Right atrium auricular region (tissue), 2 donors: ENCODE measurements around the gene NFE2L3. TPM values are rescaled to one million over a fixed set of nuclear protein-coding genes. Genes with fewer than 3 reads are reported as not detected.
A peak's percentile ranks its signal among the peaks of the same experiment; 100 is the strongest.

ENCODE experiments used
- DNase-seq: peaks from one replicate; pipeline ENCODE4 v3.0.0-alpha.2; 2019; ENCODE audit warnings: low spot score
- H3K27ac ChIP-seq, 2 donors: fragments of 200-600 bp; sonication (generic); 1 replicate in 1 of 2; 2 replicates in 1 of 2; pipeline ENCODE4 v1.5.1; 2016 to 2019
- H3K27me3 ChIP-seq, 2 donors: fragments of 200-600 bp; sonication (generic); one replicate each; pipeline versions ENCODE4 v1.5.1 to v1.6.0; 2017 to 2019
- H3K36me3 ChIP-seq: fragments of 200-600 bp; sonication (generic); one replicate; pipeline ENCODE4 v1.5.1; 2016
- H3K4me1 ChIP-seq, 2 donors: fragments of 200-600 bp; sonication (generic); one replicate each; pipeline versions ENCODE4 v1.5.1 to v1.6.0; 2017 to 2019
- H3K4me3 ChIP-seq, 2 donors: fragments of 200-600 bp; sonication (generic); 1 replicate in 1 of 2; 2 replicates in 1 of 2; pipeline ENCODE4 v1.5.1; 2017 to 2019; ENCODE audit warnings: mild to moderate bottlenecking in 1 of 2, moderate library complexity in 1 of 2
- H3K9me3 ChIP-seq, 2 donors: fragments of 200-600 bp; sonication (generic); one replicate each; pipeline ENCODE4 v1.5.1; 2019
- CTCF ChIP-seq, 2 donors: fragments of 200-600 bp; sonication (generic); IDR thresholded peaks; one replicate each; pipeline ENCODE4 v1.5.1; 2019; ENCODE audit warnings: antibody characterized with exemption in 2 of 2
- total RNA-seq, 2 donors: library from RNA; depleted of rRNA; stranded (reverse); fragments of >200 nt; gene quantifications; one replicate each; pipeline ENCODE4 v1.1.0, GENCODE V29; 2016

NFE2L3 gene
- total RNA-seq, 2 donors from 2014 or later = 0.63 to 1.8 TPM

DNA sequence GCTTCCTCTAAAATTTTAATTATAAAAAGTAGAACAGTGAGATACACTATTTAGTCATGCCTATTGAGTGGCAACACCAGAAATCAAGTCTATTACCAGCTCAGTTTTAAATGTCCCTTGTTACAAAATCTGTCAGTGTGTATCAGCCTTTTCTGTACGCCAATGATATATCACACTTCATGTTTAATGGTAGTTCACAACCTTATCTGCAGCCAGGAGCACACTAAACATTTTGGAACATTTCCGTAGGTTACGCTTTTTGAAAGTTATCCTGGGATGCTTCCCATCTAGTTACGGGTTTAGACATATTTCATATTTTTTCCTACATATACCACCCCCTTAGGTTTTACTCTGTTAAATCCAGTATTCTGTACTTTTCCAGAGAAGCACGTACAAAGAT is 43.2 kb downstream of the NFE2L3 start:
- H3K4me3 ChIP-seq = no peak overlapping the region
- no peaks in the 10 kb centered on the region for H3K9me3 ChIP-seq
- H3K4me1 ChIP-seq = peaks cover 0 to 60% of the 10 kb centered on the region in 2 donors
- no peak overlapping the region for H3K27ac ChIP-seq
- H3K27me3 ChIP-seq = no peaks in the 10 kb centered on the region
- peaks cover 77% of the 10 kb centered on the region for H3K36me3 ChIP-seq
- no peak for DNase-seq
- TF ChIP-seq CTCF (IDR thresholded peaks at IDR 0.05) = no peak

DNA sequence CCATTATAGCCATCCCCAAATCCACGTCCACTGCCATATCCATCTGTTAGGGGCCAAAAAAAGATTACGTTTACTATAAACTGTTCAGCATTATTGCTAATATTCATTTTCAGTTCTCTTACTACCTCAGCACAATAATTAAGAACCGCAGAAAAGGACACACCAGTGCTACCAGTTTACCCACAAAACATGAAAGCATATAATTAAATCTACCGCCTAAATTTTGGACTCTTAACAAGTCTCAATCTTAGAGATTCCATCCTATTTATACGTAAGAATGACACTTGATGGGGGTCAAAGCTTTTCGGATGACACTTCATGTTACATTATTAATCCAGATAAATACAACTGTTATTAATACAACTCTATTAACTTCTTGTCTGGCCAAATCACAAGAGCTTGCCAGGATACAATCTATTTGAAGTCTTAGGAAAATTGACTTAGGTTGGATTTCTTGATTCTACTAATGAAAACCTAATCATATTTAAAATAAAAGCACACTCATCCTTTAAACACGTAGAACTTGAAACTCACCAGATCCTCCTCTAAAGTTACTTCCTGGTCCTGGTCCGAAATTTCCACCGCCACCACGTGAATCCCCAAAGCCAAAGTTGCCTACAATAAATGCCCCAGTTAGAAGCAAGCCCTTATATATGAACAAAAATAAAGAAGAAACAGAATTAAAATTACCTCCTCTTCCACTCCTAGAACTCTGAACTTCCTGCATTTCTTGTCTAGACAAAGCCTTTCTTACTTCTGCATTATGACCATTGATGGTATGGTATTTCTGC is 44.1 kb downstream of the NFE2L3 start:
- peak overlapping the region in 1 of 2 donors; percentile 9 for H3K27ac ChIP-seq
- no peak for DNase-seq
- H3K4me1 ChIP-seq = peaks cover 0 to 60% of the 10 kb centered on the region in 2 donors
- H3K36me3 ChIP-seq = peaks cover 68% of the 10 kb centered on the region
- H3K4me3 ChIP-seq = no peak overlapping the region
- H3K9me3 ChIP-seq = no peaks in the 10 kb centered on the region
- no peaks in the 10 kb centered on the region for H3K27me3 ChIP-seq
- TF ChIP-seq CTCF (IDR thresholded peaks at IDR 0.05) = no peak

GRCh38 chr7:26197153-26198115 is 45.4 kb downstream of the NFE2L3 start:
- peaks cover 0 to 54% of the 10 kb centered on the region in 2 donors for H3K4me1 ChIP-seq

DNA sequence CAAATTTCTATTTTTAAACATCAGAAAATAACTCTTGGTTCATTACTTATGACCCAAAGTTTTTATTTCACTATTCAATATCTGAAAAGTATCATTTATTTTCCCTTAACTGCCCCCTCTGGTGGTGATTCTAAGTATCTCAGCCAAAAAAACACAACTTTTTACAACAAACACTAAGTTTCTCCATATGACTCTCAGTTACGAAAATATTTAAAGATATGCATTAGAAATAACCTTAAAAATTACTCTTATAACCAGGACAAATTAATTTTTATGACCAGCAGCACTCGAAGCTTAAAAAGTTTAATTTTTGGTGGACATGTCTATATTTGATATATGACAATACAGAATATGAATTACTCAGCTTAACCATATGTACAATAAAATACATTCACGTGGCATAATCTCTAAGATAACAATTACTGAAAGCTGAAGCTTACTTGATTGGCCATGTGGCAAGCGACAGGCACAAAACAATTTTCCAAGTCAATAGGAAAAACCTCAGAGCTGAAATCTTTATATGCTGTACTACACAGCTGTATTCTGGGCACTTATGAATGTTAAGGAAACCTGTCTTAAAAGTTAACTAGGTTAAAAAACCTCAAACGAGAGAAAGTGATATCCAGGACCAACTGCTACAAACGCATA is 46.3 kb downstream of the NFE2L3 start:
- DNase-seq = no peak
- H3K9me3 ChIP-seq = no peaks in the 10 kb centered on the region
- peak overlapping the region; percentile 100 for H3K27ac ChIP-seq
- H3K27me3 ChIP-seq = no peaks in the 10 kb centered on the region
- TF ChIP-seq CTCF (IDR thresholded peaks at IDR 0.05) = peak; percentile 76 to 81
- H3K4me1 ChIP-seq = peaks cover 0 to 54% of the 10 kb centered on the region in 2 donors
- peaks cover 46% of the 10 kb centered on the region for H3K36me3 ChIP-seq
- H3K4me3 ChIP-seq = peak overlapping the region; percentile 82 to 98

More at GRCh38 chr7:26197153-26198115, 45.4 kb downstream of the NFE2L3 start:
- H3K27ac ChIP-seq = peak overlapping the region in 1 of 2 donors; percentile 100
- no peak for DNase-seq
- TF ChIP-seq CTCF (IDR thresholded peaks at IDR 0.05) = no peak
- H3K27me3 ChIP-seq = no peaks in the 10 kb centered on the region
- H3K4me3 ChIP-seq = peak overlapping the region; percentile 82 to 98
- peaks cover 54% of the 10 kb centered on the region for H3K36me3 ChIP-seq
- H3K9me3 ChIP-seq = no peaks in the 10 kb centered on the region

DNA sequence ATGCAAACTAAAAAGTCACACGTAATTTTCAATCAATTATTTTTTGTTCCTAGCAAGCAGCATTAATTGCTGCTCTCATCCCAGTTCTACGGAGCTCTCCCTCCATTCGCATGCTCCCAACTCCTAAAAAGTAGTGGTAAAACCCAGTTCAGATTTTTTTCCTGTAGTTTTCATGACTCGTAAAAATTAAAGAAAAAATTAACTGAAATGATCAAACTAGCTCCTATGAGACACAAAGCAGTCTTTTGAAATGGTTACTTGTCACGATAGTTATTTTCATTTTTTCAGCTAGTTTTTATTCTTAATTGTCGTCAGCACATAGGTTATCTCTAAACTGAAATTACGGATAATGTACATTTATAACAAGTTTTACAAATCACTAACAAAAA is 46.8 kb downstream of the NFE2L3 start:
- Histone ChIP-seq H3K4me3 (peak overlapping the region; percentile 82 to 98), H3K9me3 (no peaks in the 10 kb centered on the region), H3K27ac (peak overlapping the region; percentile 100), H3K36me3 (peaks cover 41% of the 10 kb centered on the region), H3K4me1 (peaks cover 0 to 54% of the 10 kb centered on the region in 2 donors), H3K27me3 (no peaks in the 10 kb centered on the region)
- TF ChIP-seq CTCF (IDR thresholded peaks at IDR 0.05) = no peak
- DNase-seq = no peak
